Stimulated activated CD8-positive, alpha-beta memory T cell treated with anti-CD3 and anti-CD28 coated beads, Interleukin-4, amount 100 ng/mL, for 24 hours (primary cell): Measurements from ENCODE around the gene ZNF106.

Source experiments
- DNase-seq: peaks from one replicate; pipeline ENCODE4 v3.0.0-alpha.2; 2020; ENCODE audit warnings: low read depth

The ZNF106 gene

DNA sequence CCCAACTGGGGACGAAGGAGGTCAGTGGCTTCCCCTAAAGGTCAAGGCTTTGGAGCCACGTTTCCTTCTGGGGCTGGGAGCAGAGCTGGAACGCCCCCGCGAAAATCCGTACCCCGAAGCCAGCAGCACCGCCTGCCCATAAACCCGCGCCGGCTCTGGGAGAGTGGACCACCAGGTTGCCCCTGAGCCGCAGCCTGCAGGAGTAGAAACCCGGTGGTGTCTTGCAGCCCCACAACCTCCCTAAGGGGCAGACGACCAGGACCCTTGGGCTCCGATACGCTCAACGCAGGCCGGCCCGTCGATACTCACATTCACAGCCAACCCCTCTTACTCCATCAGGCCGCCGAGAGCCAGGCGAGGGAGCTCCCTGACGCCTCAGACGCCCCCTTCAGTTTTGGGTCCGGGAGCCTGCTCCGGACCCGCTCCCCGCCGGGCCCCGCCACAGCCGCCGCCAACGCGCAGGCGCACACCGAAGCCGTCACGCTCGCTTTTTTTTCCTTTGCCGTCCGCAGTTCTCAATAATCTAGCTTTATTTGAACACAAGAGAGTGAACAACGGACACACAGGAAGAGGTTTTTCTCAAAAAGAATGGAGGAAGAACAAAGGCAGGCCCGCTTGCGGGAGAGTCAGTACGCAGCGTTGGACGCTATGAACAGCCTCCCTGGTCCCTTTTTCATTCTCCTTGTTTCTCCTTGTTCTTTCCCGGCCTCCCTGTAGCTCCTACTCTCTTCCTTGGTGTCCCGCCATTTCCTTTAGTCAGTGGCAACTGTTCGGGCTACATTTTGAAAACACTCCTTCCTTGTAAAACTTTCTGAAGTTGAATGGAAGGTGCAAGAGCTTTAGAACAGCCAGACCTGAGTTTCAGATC, at the start of gene ZNF106:
TSS of gene ZNF106 (minus strand) at position 471 of the 868 bp plus-strand sequence. CDS start 18,852 bp downstream, outside the sequence.
- peak; percentile 78 for DNase-seq

DNA sequence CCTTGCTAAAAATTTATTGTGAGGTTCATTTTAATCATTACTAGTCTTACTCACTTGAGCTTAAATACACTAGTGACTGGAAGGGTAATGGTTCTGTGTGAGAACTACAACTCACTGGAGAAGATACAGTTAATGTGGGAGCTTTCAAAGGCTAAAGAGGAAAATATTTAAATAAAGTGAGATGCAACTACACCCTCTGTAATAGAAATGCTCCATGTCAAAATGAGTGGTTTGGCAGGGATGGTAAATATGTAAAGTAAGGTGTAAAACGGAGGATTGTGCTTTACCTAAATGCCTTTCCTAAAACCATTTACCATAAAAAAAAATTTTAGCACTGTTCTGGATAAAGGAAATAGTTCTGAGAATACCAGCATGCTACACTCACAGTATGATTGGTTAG, 42.3 kb upstream of the ZNF106 start:
- DNase-seq = no peak

DNA sequence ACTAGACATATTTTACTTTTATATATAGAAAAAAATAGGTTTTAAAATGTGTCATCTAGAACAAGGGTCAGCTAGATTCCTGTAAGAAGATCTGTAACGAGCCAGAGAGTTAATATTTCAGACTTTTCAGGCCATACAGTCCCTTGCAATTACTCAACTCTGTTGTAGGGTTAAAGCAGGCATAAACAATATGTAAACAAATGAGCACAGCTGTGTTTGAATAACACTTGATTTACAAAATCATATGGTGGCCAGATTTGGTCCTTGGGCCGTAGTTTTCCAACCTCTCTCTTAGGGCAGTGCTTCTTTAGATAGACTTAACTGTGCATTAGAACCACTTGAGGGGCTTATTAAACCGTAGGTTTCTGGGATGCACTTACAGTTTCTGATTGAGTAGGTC, 38.0 kb upstream of the ZNF106 start:
- no peak for DNase-seq

DNA sequence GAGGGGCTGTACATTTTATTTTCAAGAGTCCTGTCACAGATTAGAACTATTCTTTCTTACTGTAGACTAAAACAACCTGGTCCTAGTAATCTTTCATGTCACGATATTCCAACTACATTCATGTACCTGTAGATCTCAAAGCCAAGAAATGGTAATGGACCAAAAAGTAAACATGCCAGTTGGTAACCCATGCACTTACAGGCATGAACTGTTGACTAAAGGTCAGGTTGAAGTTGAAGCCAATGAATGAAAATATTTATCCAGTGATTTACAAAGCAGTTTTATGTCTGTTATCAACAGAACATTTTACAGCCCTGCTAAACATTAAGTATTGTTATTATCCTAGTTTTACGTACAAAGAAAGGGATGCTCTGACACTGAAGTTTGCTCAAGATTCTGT, 32.4 kb upstream of the ZNF106 start:
- no peak for DNase-seq

DNA sequence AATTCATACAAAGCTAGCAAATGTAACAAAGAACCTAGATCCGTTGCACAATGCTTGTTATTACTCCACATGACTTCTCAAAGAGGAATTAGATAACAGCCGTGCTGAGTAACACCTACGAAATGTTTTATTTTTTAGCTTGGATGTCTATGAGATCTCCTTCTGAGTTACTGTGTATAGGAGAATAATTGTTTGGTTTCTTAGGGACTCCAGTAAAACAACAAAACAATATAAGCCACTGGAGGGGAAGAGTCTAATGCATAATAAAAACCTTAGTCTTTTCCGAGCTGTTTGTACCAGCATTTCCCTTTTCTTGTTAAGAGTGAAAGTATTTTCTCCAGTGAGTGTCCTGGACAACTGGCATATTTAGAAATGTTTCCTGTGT, 20.1 kb upstream of the ZNF106 start:
- DNase-seq = no peak

DNA sequence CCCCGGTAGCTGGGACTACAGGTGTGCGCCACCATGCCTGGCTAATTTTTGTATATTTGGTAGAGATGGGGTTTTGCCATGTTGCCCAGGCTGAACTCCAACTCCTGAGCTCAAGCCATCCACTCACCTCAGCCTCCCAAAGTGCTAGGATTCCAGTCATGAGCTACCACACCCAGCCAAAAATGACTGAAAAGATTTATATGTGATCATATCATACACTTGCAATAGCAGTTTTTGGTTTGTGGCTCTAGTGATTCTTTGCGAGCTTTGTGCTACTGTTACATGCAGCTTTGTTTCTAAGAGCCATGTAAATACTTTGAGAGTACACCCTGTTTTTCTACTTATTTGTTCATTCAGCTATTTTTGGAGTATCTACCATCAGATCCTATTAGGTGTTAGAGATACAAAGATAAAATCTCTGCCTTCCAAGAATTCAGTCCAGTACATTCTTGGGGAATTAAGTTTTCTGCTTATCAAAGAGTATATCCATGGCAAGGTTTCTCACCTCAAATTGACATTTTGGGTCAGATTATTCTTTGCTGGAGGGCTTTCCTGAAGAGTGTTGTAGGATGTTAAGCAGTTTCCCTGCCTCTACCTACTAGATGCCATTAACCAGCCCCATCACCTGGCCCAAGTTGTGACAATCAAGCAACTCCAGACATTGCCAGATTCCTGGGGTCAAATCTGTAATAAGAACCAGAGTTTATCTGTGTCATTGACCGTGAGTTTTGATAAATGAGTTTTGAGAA, 19.5 kb upstream of the ZNF106 start:
- no peak for DNase-seq

DNA sequence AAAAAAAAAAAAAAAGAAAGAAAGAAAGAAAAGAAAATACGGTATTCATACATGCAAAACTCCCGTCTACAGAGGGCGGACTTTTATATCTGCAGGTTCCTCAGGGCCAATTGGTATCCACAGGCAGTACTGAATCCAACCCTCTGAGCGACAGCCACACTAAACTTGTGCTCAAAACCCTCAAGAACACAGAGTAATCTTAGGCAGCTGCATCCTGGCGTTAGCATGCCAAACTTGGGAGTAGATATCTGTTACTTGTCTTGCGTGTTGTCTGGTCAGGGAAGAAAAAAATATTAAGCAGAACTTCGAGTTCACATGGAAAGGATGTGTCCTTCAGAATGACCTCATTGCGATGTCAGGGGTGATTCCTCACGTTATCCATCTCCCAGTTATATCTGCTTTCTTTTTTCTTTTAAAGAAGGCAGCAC, 17.3 kb upstream of the ZNF106 start:
- no peak for DNase-seq

DNA sequence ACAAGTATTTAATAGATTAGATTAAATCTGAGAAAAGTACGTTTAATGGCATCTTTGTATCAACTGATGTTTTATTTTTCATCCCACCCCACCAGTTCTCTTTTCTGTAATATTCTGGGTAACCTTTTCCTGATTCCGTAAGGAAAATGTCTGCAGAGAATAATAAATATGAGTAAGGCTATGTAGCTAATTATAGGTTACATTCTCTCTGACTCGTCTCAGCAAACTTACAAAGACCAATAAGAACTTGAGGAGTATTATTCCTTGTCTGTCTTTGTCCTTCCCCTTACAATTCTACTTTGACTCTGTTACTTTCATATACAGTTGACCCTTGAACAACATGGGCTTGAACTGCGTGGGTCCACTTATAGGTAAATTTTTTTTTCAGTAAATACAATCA, 16.6 kb upstream of the ZNF106 start:
- DNase-seq = no peak

DNA sequence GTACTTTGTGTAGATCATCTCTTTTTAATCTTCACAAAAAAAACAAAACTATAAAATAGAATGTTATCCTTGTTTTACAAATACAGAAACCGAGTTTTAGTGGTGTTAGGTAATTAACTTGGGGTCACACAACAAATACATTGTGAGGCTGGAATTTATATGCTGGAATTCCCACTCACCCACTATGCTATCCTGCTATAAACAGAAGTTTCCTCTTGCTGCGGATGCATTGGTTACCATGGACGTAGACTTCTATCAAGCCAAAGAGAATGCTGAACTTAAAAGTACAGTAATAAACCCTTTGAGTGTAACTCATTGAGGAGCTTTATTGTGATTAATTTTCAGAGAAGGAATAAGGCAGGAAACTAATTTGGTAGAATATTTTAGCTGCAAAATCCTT, 13.7 kb upstream of the ZNF106 start:
- no peak for DNase-seq

DNA sequence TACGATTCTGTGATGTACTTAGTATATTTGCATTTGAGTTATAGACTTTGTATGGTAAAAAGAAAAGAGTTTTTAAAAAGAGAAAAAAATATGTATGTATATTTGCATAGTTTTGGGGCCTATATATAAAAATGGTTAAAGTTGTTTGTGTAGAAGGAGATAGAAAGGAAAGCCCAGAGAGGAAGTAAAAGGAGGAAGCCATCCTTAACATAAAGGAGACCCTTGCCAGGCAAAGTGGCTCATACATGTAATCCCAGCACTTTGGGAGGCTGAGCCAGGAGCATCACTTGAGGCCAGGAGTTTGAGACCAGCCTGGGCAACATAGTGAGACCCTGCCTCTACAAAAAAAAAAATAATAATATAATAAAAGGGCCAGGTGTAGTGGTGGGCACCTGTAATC, 12.9 kb upstream of the ZNF106 start:
- DNase-seq = no peak

DNA sequence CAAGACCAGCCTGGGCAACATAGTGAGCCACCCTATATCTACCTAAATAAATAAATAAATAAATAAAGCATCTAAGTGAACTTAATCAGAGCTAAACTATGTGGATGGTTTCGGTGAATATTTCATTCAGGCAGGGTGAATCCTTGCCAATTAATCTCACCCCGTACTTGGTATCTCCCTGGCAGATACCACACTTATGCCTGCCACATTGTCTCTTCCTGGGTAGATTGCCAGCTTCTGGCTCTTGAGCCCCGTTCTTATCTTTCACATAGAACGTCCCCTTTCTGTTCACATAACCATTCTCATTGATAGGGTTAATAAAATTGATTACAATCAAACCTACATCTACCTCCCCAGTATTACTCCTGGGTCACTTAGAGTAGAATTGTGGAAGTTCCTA, 11.5 kb upstream of the ZNF106 start:
- no peak for DNase-seq

DNA sequence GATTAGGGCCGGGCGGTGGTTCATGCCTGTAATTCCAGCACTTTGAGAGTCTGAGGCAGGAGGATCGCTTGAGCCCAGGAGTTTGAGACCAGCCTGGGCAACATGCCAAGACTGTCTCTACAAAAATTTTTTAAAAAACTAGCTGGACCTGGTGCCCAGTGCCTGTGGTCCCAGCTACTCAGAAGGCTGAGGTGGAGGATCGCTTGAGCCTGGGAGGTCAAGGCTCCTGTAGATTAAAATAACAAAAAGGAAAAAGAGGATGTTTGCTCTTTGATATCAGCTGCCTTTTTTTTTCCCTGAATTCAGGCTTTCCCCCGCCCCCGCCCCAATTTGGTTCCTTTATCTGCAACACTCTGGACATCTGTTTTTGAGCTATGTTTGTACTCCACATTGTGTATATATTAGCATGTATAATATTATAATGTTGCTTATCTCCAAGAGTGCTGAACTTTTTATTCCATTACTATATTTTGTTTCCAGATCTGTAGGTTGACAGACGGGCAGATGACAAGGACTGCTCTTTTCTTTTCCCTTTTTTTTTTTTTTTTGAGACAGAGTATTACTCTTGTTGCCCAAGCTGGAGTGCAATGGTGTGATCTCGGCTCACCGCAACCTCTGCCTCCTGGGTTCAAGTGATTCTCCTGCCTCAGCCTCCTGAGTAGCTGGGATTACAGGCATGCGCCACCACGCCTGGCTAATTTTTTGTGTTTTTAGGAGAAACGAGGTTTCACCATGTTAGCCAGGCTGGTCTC, 9.1 kb upstream of the ZNF106 start:
- DNase-seq = no peak

DNA sequence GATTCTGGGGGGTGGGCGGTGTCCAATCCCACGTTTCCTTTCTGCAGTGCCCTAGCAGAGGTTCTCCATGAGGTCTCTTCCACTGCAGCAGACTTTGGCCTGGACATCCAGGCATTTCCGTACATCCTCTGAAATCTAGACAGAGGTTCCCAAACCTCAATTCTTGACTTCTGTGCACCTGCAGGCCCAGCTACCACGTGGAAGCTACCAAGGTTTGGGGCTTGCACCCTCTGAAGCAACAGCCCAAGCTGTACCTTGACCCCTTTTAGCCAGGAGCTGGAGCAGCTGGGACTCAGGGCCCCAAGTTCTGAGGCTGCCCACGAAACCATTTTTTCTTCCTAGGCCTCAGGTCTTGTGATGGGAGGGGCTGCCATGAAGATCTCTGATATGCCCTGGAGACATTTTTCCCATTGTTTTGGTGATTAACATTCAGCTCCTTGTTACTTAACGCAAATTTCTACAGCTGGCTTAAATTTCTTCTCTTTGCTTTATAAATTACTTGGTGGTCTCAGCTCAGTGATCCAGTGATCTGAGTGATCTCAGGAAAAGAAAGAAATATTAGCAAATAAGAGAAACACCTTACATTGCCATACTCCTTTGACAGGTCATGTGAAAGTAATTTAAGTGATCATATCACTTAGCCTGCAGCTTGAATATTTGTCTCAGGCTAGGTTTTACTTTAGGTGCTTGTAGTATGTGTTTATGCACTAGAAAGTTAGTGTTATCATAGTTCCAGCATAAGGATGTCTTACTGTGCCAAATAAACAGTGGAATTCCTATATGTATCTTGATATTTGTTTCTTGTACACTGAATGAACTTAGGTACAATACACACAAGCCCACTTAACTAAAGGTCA, 7.5 kb upstream of the ZNF106 start:
- no peak for DNase-seq

DNA sequence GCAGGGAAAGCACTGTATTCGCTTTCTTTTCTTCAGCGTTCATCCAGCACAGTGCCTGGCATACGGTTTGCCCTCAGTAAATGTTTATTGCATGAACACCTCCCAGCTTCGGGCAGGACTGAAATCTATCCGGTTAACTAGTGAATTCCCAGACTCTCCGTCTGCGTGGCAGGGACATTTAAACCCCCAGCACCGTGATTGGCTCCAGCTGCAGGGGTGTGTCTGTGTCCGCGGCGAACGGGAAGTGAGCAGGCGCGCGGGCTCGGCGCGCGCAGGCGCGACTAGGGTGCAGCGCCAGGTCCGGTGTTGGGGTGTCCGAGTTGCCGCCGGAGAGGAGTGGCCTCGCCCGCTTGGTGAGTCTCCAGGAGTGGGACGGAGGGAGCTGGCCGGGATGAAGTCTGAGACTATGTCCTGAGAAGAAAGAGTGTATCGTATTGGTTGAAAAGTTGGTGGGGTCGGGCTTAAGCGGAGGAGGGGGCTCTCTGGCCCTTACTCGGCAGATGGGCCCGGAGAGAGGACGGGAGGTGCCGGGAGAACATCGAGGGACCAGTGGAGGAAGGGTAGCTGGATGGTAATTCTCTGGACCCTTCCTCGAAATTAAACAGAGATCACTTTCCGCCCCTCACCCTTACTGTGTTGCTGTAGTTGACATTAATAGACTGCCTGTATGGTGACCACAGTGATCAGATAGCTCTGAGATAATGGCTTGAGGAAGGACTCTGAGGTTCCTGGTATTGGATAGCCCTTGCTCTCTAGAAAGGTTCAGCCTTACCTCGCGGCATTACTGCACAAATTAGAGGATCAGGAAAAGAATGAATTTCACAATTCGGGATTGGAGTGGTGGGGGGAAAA, 4.6 kb upstream of the ZNF106 start, which contains the start of gene SNAP23:
TSS of gene SNAP23 (plus strand) at position 274 of the 852 bp plus-strand sequence. CDS start 16,213 bp downstream, outside the sequence.
- DNase-seq = peak; percentile 78

DNA sequence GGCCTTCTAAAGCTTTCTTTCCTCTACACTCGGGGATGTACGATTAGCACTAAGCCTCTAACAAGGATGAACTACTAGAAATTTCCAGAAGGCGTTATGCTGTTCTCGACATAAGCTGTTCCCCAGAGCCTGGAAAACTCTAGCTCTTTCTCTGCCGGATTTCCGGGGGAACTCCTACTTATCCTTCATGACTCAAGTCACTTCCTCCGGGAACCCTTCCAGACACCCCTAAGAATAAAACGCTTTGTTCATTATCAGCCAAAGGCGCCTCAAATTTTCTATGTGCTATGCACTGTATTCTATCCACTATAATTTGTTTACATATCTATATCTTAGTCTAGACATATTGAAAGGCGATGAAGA, 4.0 kb upstream of the ZNF106 start:
- peak; percentile 25 for DNase-seq

DNA sequence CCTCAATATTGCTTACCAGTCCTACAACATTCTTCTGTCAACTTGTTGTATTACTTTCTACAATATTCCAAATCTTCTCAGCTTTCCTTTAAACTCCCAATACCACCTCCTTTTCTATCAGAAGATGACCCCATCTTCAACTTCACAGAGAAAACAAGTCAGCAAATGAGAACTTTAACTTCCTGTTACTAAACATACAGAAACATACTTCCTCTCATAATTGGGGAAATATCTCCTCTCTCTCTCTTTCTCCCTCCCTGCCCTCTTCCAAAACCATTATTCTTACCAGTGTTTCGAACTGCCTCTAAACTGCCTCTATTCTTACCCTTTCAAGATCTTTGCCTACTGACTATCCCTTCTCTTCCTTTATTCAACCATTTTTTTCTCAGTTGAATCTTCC, 2.7 kb upstream of the ZNF106 start:
- no peak for DNase-seq

DNA sequence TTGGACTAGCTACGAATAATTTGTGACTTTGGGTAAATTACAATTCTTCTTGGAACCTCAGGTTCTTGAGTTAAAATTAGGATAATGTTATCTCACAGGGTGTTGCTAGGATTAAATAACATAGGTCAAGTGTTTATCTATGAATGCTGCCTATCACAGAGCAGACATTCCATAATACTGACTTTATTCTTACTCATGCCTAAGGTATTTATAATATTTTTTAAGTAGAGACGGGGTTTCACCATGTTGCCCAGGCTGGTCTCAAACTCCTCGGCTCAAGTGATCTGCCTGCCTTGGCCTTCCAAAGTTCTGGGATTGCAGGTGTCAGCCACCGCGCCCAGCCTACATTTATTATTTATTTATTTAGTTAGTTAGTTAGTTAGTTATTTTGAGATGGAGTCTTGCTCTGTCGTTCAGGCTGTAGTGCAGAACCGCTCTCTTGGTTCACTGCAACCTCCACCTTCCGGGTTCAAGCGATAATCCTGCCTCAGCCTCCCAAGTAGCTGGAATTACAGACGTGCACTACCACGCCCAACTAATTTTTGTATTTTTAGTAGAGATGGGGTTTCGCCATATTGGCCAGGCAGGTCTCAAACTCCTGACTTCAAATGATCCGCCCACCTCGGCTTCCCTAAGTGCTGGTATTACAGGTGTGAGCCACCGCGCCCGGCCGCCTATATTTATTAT, 741 bp upstream of the ZNF106 start:
- DNase-seq = no peak

DNA sequence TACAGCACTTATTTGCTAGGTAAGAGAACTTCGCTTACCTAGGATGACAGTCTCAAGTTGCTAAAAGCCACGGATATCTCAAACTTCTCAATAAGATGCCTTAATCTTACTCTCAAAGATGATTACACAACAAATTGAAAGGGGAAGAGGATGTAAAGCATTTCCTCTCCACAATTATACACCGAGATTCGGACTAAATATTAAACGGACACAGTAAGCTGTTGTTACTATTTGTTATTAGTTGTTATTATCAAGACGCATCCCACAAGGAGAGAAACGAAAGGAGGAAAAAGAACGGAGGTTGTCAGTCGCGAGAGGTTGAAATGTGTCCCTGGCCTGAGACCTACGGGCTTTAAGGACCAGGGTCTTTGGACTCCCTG, 660 bp downstream of the ZNF106 start:
- no peak for DNase-seq

DNA sequence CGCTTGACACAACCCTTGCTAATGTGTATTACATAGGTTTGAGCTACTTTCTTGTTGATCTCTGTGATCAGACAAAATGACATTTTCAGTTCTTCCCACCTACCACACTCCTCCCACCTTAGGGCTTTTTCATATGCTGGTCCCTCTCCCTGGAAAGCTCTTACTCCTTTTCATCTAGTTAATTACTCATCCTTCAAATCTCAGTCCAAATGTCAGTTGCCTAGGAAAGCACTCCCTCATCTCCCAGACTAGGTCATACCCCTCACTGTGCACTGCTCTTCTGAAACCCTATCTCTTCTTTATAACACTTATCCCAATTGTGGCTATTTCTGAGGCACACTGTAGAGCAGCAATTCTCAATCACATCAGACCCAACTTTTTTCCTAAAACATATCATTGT, 7.3 kb downstream of the ZNF106 start:
- no peak for DNase-seq

DNA sequence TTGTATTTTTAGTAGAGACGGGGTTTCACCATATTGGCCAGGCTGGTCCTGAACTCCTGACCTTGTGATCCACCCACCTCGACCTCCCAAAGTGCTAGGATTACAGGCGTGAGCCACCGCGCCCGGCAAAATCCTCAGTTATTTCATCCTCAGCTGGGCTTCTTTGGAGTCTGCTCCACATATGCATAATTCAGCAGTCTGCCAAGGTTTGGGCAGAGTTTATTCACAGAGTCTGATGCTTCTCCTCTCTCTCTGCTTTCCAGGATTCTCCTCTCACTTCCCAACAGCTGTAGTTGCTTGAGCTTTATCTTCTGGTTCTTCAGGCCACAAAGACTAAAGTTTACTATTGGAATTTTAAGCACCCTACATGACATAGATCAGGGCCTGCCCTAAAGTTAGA, 8.2 kb downstream of the ZNF106 start:
- no peak for DNase-seq
